ENCODE data around the gene CTDNEP1.

The CTDNEP1 gene
- 11.2 to 14.5 reads per million in 2 donors for total RNA-seq

DNA sequence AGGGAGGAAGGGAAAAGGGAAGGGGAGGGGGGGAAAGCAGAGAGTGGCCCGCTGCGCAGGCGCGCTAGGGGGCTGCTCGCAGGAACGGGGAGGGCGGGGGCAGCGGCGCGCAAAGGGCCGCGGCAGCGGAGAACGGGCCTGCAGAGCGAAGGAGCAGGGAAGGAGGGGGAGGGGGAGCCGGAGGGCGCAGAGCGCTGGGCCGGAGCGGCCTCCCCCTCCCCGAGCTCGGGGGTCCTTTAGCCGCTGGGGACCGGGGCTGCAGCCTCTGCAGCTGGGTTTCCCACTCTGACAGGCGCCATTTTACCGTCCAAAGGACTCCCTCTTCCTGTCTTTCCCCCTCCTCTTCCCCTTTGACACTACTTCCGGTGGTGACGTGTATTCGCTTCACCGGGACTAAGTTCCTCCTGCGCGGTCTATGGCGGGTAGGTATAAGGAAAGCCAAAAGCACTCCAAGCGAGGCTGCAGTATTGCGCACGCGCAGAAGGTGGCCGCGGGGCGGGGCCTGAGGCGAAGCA, at the start of gene CTDNEP1:
TSS of gene CTDNEP1 (minus strand) at position 74 of the 515 bp plus-strand sequence. CDS start 438 bp downstream, outside the sequence.
- peak; percentile 94 to 99 (median 98) for DNase-seq

- DNase-seq = peak; percentile 40 to 62 (median 52)
Measured at GRCh38 chr17:7296189-7296861, 44.8 kb upstream of the CTDNEP1 start.

DNA sequence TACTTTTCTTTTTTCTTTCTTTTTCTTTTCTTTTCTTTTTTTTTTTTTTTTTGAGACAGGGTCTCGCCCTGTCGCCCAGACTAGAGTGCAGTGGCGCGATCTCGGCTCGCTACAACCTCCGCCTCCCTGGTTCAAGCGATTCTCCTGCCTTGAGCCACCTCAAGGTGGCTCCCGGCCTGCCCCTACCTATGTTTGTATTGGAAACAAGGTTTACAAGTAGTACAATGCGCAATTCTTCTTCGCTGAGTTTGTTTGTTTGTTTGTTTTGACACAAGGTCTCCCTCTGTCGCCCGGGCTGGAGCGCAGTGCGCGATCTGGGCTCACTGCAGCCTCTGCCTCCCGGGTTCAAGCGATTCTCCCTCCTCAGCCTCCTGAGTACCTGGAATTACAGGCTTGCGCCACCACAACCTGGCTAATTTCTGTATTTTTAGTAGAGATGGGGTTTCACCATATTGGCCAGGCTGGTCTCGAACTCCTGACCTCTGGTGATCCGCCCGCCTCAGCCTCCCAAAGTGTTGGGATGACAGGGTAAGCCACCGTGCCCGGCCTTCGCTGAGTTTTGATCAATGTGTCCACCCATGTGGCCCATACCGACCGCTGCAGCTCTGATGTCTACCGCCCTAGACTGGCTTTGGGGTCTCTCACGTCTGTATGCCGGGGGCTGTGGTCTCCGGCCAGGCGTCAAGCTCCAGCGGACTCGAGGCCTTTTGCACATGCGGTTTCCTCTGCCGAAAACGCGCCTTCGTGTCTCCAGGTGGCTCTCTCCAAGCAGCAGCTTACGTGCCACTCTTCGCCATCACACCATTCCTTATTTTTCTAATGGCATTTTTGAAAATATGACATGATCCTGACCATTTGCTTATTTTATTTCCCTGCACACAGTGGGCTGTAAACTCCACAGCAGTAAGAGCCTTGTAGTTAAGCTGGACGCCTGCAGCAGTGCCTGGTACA, 44.0 kb upstream of the CTDNEP1 start:
- DNase-seq = no peak

GRCh38 chr17:7294614-7295153, 43.1 kb upstream of the CTDNEP1 start, which contains the start of gene YBX2:
Gene YBX2 (minus strand): TSS chr17:7294639. CDS start chr17:7294500, 139 bp downstream.
- DNase-seq = peak; percentile 58 to 83 (median 62)

- DNase-seq = no peak
Measured at GRCh38 chr17:7293816-7294613, 42.5 kb upstream of the CTDNEP1 start.

DNA sequence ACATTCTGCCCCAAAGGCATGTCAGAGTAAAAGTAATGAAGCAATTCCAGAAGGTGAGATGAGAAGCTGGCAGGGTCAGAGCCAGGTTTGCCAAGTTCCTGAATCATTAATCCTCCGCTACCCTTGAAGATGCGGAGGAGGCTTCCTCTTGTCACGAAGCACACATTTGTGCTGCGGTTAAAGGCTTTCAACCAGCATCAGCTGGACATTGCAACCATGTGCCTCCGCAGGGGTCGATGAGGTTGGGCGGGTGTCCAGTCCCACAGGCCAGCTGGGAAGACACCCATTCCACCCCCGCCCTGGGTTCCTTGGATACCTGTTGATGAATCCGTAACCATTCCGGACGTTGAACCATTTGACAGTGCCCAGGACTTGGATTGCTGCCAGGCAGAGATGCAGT, 41.6 kb upstream of the CTDNEP1 start:
- DNase-seq = no peak

- no peak for DNase-seq
Measured at GRCh38 chr17:7292729-7293128, 41.2 kb upstream of the CTDNEP1 start.

DNA sequence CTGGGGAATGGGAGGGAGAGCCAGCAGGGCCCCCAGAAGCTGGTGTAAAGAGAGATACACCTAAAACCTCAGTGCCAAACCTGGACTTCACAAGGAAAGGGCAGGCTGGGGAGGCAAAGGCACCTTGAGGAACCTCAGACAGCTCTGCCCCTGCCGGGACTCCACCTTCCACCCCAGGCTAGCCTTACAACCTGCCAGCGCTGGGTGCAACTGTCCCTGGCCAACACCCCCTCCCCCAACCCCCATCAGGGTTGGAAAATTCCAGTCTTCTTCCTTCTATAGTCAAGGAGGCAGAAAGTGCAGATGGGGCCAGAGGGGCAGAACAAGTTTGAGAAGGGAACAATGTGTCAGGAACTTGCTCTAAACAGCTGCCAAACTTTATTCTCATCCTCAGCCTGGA, 40.7 kb upstream of the CTDNEP1 start:
- DNase-seq = no peak

DNA sequence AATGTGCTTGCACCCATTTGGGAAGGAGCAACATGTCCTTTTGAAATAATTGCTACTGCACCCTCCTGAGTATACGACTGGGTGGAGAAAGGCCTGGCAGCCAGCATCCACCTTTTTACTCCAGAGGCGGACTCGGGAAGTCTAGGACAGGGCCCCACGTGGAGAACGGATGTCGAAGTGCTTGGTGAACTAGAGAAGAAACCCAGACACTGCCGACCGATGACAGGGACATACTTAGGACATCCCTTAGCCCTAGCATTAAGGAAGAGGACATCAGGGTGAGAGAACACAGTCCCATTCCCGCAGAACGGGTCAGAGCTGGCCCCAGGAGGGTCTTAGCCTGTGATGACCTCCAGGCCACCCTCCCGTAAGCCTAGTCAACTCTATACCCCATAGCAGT, 39.2 kb upstream of the CTDNEP1 start:
- DNase-seq = no peak

DNA sequence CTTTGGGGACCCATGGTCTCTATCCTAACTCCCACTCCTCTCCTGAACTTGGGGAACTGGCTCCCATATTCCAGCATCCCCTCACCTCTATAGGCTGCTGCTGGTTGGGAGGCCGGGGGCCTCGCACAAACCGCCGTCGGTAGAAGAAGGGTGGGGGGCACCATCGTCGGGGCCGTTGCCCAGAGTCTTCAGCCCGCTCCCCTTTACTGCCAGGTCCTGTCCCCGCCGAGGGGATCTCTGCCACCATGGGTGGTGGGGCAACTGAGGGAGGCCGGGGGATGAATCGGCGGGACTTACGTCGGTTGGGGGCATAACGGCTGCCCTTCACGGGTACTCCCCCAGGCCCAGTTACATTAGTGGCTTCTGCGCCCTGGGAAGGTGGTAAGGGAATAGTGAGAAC, 38.6 kb upstream of the CTDNEP1 start:
- DNase-seq = no peak

DNA sequence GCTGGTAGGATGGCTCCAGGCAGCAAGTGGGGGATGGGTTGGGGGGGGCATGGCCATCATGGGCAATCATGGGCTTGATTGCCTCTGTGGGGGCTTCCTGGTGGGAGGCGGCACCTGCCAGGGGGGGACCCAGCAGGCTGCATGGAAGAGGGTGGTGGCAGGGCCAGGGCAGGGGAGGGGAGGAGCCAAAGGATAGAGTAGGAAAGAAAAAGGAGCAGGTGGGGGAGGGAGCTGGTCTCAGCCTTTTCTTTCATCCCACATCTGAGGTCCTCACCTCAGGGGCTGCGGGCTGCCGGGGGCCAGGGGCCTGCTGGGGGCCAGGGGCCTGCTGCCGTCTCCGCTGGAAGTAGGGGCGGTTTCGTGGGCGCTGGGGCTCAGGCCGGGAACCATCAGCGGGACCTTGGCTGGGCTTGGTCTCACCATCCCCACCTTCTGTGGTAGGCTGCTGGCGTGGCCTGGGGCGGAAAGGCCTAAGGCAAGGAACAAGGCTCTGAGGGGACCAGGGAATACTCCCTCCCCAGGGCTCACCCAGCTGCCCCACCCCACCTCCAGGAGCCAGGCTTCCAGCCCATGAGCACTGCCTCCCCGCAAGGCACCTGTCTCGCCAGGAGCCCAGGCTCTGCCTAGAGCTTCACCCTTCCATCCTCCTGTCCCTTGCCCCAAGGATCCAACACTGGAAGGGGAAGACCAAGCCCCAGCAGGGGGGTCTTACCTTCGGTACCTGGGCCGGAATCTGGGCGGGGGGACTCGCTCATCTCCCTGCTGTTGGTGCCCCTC, 37.9 kb upstream of the CTDNEP1 start:
- DNase-seq = no peak

- no peak for DNase-seq
Measured at GRCh38 chr17:7285679-7286078, 34.1 kb upstream of the CTDNEP1 start.

DNA sequence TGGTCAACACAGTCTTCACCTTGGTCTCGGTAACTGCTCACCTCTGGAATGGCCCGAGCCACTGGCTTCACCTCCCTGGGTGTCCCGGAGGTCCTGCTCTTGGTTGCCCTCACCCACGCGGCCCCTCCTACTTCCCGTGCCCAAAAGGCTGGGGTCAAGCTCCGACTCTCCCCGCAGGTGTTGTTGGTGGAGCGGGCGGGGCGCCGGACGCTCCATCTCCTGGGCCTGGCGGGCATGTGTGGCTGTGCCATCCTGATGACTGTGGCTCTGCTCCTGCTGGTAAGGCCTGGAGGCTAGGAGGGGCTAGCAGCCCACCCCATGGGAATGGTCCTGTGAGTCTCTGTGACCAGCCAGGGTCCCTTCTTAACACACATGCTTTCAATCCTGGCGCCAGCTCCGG, 33.4 kb upstream of the CTDNEP1 start:
- DNase-seq = no peak

DNA sequence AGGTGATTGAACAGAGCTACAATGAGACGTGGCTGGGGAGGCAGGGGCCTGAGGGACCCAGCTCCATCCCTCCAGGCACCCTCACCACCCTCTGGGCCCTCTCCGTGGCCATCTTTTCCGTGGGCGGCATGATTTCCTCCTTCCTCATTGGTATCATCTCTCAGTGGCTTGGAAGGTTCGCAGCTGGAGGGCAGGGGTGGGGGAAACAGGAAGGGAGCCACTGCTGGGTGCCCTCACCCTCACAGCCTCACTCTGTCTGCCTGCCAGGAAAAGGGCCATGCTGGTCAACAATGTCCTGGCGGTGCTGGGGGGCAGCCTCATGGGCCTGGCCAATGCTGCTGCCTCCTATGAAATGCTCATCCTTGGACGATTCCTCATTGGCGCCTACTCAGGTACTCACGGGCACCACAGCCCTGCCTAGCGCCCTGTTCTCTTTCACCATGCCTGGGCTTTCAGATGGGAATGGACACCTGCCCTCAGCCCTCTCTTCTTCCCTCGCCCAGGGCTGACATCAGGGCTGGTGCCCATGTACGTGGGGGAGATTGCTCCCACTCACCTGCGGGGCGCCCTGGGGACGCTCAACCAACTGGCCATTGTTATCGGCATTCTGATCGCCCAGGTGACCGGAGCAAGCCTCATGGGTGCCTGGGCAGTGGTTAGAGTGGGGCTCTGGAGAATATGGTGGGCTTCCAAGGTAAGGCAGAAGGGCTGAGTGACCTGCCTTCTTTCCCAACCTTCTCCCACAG, 32.1 kb upstream of the CTDNEP1 start:
- DNase-seq = no peak

- DNase-seq = no peak
Measured at GRCh38 chr17:7282752-7283321, 31.3 kb upstream of the CTDNEP1 start.

- DNase-seq = no peak
Measured at GRCh38 chr17:7281953-7282751, 30.6 kb upstream of the CTDNEP1 start.

DNA sequence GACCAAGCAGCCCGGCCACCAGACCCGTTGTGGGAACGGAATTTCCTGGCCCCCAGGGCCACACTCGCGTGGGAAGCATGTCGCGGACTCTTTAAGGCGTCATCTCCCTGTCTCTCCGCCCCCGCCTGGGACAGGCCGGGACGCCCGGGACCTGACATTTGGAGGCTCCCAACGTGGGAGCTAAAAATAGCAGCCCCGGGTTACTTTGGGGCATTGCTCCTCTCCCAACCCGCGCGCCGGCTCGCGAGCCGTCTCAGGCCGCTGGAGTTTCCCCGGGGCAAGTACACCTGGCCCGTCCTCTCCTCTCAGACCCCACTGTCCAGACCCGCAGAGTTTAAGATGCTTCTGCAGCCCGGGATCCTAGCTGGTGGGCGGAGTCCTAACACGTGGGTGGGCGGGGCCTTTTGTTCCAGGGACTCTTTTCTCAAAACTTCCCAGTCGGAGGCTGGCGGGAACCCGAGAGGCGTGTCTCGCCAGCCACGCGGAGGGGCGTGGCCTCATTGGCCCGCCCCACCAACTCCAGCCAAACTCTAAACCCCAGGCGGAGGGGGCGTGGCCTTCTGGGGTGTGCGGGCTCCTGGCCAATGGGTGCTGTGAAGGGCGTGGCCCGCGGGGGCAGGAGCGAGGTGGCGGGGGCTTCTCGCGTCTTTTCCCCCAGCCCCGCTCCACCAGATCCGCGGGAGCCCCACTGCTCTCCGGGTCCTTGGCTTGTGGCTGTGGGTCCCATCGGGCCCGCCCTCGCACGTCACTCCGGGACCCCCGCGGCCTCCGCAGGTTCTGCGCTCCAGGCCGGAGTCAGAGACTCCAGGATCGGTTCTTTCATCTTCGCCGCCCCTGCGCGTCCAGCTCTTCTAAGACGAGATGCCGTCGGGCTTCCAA, 29.8 kb upstream of the CTDNEP1 start, which contains the start of gene SLC2A4:
TSS of gene SLC2A4 (plus strand) at position 645 of the 879 bp plus-strand sequence. CDS start at position 862, 217 bp downstream.
- DNase-seq = peak; percentile 61 to 86 (median 78)

DNA sequence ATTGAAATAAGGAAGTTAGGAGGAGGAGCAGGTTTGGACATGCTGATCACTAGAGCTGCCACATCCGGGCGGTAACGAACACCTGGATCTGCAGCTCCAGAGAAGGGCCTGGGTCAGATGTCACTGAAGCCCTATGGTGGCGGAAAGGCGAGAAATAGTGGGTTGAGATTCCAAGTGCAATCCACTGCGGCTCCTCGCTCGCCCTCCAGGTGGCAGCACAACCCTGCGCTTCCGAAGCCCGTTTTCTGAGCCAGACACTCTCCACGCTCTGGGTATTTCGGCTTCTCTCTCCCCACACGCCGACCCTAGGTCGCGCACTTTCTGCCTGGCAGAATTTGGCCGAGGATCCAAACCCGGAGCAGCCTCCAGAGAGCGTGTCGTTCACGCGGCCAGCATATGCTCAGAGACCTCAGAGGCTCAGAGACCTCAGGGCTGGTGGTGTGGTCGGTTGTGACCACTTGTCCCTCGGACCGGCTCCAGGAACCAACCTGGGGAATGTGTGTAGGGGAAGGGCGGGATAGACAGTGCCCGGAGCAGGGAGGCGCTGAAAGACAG, 29.1 kb upstream of the CTDNEP1 start:
- peak; percentile 67 to 81 (median 78) for DNase-seq

Measured in T-helper 2 cell (primary cell).